Cortex of kidney (tissue), 1 donor: ENCODE data around the gene SLC4A11.

Experiments
- DNase-seq: peaks from one replicate; lab custom pipeline; 2025; lab: John Stamatoyannopoulos, UW

SLC4A11 gene

DNA sequence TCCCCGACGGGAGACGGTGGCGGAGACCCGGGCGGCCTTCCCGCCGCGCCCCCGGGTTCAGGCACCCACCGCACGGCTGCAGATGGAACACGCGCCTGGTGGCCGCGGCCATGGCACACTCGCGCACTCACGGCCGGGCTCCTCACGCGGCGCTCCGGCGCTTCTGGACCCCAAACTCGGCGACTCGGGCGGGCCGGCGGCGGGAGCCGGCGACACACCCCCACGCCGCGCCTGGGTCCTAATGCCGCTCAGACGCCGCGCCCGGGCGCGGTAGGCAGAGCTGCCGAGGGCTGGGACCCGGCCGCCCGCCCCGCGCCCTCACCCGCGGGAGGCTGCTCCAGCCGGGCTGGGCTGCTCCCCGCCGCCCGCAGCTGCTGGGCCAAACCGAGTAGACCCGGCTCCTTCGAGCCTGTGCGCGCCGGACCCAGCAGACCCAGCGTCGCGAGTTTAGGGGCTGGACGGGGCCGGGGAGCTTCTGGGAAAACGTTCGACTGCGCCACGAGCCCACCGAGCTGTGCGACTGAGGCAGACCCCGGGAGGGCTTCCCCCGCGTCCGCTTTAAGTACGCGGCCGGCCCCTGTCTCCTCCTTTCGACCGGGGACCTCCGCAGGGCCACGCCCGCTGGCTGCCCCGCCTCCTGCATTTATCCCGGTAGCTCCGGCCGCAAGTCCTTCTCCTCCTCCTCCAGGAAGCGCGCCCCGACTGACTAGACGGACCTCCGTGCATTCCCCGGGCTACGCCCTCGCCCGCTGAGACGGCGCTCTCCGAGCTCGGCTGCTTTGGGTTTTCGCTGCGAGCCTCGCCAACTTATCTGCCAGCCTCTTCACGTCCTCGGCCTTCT is at the start of gene SLC4A11:
SLC4A11 (minus strand) TSS at position 165 of the 841 bp plus-strand sequence; CDS start at position 112, 53 bp downstream.
- DNase-seq: no peak

GRCh38 chr20:3283222-3283820 is 44.3 kb upstream of the SLC4A11 start:
- no peak for DNase-seq

DNA sequence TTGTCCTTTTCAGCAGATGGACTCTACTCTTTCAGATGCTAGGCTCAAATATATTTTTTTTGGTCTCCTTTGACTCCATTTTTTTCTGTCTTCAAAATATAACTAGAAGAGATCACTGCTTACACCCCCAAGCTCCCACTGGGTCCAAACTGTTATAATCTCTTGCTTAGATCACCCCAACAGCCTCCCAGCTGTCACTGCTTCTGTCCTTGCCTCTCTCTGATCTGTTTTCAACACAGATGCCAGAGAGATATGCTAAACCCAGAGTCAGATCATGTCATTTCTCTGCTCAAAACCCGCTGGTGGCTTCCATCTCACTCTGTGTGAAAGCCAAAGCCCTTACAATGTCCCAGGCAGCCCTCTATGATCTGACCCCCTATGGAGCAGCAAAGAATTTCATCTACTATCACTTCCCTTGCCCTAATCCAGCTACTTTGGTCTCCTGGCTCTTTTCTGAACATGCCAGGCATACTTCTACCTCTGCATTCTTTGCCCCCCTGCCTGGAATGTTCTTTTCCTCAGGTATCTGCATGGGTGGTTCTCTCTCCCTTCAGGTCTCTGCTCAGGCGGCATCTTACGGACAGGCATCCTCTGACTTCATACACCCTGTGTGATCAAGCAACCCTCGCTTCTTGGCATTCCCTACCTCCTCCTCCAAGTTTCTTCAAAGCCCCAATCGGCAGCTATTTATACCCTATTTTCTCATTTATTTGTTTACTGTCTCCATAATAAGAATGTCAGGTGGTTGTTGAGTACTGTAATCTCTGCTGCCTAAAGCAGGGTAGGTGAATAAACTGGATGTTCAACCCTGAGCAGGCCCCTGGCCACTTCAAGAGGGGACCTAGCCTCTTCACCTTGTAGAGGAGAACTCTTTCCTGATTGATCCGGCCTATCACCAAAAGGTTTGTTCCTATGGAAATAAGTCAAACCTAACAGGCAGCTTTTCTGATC is 43.6 kb upstream of the SLC4A11 start:
- no peak for DNase-seq

DNA sequence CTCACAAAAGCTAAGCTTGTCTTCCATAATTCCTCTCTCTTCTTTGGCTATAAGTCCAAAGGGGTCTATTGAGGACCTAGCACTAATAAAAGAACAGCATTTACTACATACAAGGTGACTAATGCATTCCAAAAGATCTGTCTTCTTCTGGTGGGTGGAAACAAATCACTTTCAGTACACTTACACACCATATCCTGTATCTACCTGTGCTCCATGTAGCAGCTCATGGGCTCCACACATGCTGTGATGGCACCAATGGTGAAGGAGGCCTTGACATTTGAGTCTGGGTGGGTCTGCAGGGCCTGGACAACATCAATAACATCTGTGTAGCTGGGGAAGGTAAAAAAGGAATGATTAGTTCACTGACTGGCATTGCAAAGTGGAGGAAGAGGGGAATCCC is 42.4 kb upstream of the SLC4A11 start:
- DNase-seq: no peak

- DNase-seq: no peak
Measured at GRCh38 chr20:3279761-3280160, 40.8 kb upstream of the SLC4A11 start.

DNA sequence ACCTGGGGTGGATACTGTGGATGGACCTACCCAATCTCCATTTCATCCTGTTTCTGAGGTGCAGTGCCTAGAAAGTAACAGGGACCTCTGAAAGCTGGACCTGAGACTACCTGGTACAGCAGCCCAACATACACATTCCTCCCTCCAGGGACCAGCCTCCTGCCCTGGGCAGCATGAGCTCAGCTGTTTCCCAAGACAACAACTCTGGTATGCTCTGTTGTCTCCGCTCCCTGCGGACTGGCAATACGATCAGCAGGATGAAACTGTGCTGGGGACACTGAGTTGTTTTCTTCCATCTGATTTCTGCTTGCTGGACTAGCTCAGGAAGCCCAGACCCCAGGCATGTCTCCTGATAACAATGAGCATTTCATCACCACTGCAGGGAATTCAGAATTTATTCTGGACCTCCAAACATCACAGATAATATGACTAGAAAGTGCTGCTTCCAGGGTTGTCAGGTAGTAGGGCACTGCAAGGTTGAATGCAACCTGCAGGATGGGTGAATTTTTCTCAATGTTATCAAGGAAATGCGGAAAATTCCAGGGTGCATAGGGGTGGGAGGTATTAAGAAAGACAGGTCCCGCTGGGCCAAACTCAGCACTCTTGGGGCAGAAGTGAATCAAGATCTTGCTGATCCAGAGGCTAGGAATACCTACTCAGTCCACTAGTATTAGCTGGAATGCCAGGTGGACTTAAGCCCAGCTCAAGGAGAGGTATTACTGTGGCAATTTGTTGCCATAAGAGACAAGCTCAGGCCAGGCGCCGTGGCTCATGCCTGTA is 38.9 kb upstream of the SLC4A11 start:
- no peak for DNase-seq

DNA sequence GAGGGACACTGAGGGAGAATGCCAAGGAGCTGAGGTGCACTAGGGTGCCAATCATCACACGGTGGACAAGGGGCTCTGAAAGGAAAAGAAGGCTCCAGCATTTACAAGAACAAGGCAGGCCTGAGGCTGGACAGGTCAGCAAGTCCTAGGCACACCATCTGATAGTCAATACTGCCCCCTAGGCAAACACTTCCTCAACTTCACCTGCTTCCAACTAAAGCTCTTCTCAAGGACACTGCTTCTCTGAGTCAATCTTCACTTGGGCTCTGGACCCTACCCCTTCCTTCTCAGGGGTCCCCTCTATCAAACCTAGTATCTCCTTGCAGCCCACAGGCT is 37.7 kb upstream of the SLC4A11 start:
- no peak for DNase-seq

DNA sequence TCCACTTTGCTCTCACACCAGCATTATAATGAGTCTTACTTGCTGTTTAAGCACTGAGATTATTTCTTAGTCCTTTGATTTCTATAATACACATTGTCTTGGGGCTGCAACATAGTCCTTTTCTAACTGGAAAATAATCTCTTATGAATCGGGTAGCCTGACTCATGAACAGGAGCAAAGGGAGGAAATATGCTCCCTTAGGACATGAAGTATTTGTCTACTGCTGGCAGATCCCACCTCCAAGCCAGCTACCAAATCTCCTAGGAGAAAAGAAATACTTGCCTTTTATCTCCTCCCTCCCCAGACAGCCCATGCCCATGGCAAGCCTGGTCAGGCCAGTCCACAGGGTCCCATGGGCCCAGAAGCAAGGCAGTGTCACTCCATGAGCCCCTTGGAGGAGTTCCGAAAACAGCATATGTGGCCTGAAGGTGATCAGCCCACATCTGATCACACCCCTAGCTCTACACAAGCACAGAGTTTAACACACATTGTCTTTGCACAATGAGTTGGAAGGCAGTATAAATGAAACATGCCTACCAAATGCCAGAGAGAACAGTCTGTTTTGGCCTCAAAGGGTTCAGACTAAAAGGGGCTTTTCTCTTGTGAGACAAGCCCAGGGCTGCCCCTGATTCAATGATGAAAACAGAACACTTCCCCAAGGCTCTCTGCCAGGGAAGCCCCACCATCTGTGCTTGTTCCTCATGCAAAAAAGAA is 37.1 kb upstream of the SLC4A11 start:
- DNase-seq: no peak

DNA sequence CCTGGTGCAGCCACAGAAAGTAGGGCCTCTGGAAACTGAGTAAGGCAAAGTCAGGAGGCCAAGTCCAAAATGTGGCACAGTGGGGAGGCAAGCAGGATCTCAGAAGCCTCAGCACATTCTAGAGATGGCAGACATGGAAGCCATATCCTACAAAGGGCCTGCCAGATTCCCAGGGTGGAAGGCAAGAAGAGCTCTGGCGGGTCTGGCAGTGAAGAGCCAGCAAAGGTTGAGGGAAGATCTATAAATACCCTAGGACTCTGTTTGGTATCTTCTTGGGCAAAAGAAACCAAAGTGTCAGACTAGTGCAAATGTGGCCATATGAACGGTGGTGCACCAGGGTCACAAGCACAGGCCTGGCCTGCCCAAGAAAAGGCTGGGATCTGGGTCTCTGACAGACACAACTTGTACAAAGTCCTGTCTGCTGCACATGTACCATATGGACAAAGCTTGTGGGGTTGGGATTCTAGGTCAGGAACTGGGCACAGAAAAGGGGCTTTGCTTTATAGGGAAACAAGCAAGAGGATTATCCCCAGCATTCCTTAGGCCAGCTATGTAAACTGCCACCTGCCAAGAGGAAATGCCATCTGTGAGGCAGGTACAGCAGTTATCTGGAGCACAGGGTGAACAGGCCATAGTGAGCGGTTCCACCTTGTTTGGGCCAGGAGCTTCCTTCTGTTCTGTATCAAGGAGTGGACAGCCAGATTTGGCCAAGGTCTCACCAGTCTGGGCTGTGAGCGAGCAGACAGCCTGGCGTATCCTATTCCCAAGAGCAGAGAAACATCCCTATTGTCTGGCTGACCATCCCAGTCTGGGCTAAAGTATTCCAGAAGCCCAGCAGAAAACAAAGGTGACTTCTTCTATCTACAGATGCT is 36.3 kb upstream of the SLC4A11 start:
- DNase-seq: no peak

GRCh38 chr20:3273371-3273770 is 34.4 kb upstream of the SLC4A11 start:
- no peak for DNase-seq

DNA sequence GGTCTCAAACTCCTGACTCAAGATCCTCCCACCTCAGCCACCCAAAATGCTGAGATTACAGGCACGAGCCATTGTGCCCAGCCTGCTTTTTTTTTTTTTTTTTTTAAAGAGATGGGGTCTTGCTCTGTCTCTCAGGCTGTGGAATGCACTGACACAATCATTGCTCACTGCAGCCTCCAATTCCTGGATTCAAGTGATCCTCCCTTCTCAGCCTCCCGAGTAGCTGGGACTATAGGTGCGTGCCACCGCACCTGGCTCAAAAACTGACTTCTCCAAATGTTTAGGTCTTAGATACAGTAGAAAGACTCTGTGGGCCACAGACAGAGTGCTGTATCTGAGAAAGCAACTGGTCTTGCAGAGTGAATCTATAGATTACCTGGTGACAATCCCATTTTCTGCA is 31.1 kb upstream of the SLC4A11 start:
- DNase-seq: no peak

- no peak for DNase-seq
Measured at GRCh38 chr20:3262566-3262965, 23.6 kb upstream of the SLC4A11 start.

GRCh38 chr20:3258429-3258828 is 19.4 kb upstream of the SLC4A11 start:
- no peak for DNase-seq

DNA sequence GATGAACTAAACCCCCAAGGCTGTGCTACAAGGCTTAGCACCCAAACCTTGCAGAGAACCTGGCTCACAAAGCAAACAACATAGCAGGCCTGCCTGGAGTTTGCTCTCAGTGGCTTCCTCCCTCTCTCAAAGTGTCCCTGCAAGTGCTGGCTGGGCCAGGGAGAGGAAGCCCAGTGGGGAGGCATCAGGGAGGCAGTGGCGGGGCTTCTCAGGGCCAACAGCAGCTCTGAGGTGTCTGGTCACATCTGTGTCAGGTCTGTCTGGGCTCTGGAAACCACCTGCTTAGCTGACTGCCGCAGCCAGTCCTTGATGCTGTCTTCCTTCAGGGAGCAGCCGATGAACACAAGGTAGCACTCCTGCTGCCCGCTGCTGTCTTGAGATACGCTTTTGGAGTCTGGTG is 16.7 kb upstream of the SLC4A11 start:
- no peak for DNase-seq

DNA sequence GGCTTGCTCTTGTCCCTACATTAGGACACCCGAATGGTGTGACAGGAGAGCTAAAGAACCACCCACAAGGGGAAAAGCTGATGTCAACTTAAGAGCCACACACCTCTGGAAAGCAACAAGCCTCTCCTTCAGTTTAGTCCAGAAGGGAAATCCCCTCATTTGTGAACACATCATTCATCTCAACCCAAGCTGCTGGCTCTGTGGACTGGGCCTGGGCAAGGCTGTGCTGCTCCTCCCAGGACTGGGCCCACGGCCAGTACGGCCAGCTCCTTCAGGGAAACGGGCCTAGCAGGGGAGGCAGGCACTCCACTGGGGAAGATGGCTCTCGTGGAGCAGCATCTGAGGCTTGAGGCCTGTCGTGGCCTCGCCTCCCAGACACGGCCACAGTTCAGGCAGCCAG is 12.8 kb upstream of the SLC4A11 start:
- DNase-seq: no peak

DNA sequence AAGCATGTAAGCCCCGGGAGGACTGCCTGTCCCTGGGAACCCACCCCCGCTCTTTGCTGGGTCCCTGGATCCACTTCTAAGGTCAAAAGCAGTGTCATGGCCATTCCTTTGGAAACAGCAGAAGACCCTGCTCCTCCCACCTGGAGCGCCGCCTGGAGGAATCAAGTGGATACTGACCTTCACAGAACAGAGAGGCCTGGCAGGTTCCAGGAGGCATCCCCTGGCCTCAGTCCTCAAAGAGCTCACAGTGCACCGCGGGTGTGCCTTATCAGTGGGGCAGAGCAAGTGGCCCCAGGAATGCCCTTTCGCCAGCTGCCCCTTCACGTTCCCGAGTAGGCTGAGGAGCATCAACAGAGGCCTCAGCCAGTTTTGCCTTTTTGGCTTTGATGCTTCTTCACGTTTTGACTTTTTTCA is 11.1 kb upstream of the SLC4A11 start:
- no peak for DNase-seq

- no peak for DNase-seq
Measured at GRCh38 chr20:3248993-3249347, 10.0 kb upstream of the SLC4A11 start.

DNA sequence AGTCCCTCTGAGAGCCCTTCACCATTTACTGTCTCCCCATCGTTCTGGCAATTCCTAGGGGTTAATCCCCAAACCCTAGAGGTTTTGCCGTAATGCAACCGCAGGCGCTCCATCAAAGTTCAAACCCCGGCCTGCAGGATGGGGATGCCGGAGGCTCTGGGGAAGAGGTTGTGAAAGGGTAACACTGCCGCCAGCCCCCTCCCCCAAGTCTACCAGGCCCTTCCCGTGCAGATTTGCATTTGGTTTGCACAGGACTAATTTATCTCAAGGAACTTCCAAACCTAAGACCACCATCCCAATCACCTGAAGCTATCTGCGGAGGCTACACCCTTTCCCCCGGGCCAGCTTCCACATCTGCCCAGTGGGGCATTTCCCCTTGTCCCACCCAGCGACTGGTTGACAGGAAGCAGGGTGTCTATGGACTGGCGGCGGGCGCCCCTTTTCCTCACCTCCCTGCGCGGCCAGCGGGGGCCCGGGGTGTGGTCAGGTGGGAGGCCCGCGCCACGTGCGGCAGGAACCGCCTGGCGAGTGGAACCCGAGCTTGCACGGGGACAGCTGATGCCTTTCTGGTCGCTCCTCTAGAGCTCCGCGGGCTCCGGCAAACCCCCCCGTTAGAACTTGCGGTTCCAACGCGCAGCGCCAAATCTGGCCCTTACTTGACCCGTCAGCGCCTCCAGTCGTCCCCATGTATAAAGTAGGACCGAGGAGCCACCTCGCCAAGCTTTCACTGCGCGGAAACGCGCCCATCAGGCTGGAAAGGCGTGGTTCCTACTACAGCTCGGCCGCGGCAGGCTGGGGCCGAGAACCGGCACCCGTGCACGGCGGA is 9.4 kb upstream of the SLC4A11 start:
- DNase-seq: no peak

- DNase-seq: no peak
Measured at GRCh38 chr20:3247638-3248037, 8.6 kb upstream of the SLC4A11 start.
